ENCODE measurements around the gene MYL5.

DNA sequence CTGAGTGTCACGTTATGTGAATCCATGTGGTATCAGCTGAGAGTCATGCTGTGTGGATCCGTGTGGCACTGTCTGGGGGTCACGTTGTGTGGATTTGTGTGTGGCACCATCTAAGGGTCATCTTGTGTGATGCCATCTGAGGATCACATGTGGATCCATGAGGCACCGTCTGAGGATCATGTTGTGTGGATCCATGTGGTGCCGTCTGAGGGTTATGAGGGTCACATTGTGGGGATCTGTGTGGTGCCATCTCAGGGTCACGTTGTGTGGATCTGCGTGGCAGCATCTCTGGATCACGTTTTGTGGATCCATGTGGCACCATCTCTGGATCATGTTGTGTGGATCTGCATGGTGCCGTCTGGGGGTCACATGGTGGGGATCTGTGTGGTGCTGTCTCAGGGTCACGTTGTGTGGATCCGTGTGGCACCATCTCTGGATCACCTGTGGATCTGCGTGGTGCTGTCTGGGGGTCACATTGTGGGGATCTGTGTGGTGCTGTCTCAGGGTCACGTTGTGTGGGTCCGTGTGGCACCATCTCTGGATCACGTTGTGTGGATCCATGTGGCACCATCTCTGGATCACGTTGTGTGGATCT is 42.0 kb upstream of the MYL5 start:
- TF ChIP-seq, protein P1, sequence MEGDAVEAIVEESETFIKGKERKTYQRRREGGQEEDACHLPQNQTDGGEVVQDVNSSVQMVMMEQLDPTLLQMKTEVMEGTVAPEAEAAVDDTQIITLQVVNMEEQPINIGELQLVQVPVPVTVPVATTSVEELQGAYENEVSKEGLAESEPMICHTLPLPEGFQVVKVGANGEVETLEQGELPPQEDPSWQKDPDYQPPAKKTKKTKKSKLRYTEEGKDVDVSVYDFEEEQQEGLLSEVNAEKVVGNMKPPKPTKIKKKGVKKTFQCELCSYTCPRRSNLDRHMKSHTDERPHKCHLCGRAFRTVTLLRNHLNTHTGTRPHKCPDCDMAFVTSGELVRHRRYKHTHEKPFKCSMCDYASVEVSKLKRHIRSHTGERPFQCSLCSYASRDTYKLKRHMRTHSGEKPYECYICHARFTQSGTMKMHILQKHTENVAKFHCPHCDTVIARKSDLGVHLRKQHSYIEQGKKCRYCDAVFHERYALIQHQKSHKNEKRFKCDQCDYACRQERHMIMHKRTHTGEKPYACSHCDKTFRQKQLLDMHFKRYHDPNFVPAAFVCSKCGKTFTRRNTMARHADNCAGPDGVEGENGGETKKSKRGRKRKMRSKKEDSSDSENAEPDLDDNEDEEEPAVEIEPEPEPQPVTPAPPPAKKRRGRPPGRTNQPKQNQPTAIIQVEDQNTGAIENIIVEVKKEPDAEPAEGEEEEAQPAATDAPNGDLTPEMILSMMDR (conservative IDR thresholded peaks at IDR 0.05; ENCODE audit: low read depth, low read length) = no peak
- TF ChIP-seq BHLHE40 (IDR thresholded peaks at IDR 0.05; ENCODE audit: low read depth, low read length) = no peak
- TF ChIP-seq MAZ (IDR thresholded peaks at IDR 0.05; ENCODE audit: borderline replicate concordance, low read depth, low read length) = no peak
- TF ChIP-seq MXI1 (IDR thresholded peaks at IDR 0.05; ENCODE audit: borderline replicate concordance, low read depth, low read length) = no peak
- TF ChIP-seq POLR2A (IDR thresholded peaks at IDR 0.05; ENCODE audit: low read depth, low read length) = no peak
- TF ChIP-seq, protein P2, sequence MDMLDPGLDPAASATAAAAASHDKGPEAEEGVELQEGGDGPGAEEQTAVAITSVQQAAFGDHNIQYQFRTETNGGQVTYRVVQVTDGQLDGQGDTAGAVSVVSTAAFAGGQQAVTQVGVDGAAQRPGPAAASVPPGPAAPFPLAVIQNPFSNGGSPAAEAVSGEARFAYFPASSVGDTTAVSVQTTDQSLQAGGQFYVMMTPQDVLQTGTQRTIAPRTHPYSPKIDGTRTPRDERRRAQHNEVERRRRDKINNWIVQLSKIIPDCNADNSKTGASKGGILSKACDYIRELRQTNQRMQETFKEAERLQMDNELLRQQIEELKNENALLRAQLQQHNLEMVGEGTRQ (IDR thresholded peaks at IDR 0.05; ENCODE audit: low read depth, low read length) = no peak
- TF ChIP-seq, protein P3, sequence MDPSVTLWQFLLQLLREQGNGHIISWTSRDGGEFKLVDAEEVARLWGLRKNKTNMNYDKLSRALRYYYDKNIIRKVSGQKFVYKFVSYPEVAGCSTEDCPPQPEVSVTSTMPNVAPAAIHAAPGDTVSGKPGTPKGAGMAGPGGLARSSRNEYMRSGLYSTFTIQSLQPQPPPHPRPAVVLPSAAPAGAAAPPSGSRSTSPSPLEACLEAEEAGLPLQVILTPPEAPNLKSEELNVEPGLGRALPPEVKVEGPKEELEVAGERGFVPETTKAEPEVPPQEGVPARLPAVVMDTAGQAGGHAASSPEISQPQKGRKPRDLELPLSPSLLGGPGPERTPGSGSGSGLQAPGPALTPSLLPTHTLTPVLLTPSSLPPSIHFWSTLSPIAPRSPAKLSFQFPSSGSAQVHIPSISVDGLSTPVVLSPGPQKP (IDR thresholded peaks at IDR 0.05; ENCODE audit: borderline replicate concordance, low read depth, low read length) = no peak
- TF ChIP-seq SMC3 (IDR thresholded peaks at IDR 0.05; ENCODE audit: low read depth, low read length) = no peak
- no peak for TF ChIP-seq MAFK (IDR thresholded peaks at IDR 0.05; ENCODE audit: low read depth, low read length)
- no peak for TF ChIP-seq CEBPB (IDR thresholded peaks at IDR 0.05; ENCODE audit: low read depth, low read length)
- no peak for TF ChIP-seq RAD21 (IDR thresholded peaks at IDR 0.05; ENCODE audit: low read length)
- no peak for TF ChIP-seq RCOR1 (IDR thresholded peaks at IDR 0.05; ENCODE audit: insufficient replicate concordance, low read length)
- TF ChIP-seq RFX5 (IDR thresholded peaks at IDR 0.05; ENCODE audit: low read depth, low read length) = no peak

Data from IMR-90 (cell line).